WTC11 (cell line): ENCODE measurements around the gene SVEP1. TPM values are rescaled to one million over a fixed set of nuclear protein-coding genes. Genes with fewer than 3 reads are reported as not detected.

Source experiments
- ATAC-seq: fragments of 200-7000 bp; cut with Tn5 transposase; 2 replicates; pipeline ENCODE4 v1.10.0; 2021; ENCODE audit warnings: mild to moderate bottlenecking, moderate library complexity
- CTCF ChIA-PET: fragments of 300-600 bp; sonication (Branson Sonifier 250); formaldehyde crosslinking; loops from one replicate; lab custom pipeline; 2021; ENCODE audit warnings: antibody characterized with exemption; lab: Charles Lee
- POLR2A ChIA-PET: fragments of 350-600 bp; sonication (Branson Sonifier 250); formaldehyde crosslinking; loops from one replicate; lab custom pipeline; 2021; ENCODE audit warnings: antibody characterized with exemption; lab: Charles Lee
- DNase-seq: peaks from one replicate; pipeline ENCODE4 v3.0.0; 2021; ENCODE audit warnings: low spot score
- H3K27ac Mint-ChIP-seq: 2 replicates; pipeline ENCODE4 v1.8.0; 2021; ENCODE audit warnings: mixed read lengths
- H3K27me3 Mint-ChIP-seq: 2 replicates; pipeline ENCODE4 v1.8.0; 2021; ENCODE audit warnings: low read depth, mild to moderate bottlenecking, moderate library complexity, mixed read lengths
- H3K36me3 Mint-ChIP-seq: 2 replicates; pipeline ENCODE4 v1.8.0; 2021; ENCODE audit warnings: mixed read lengths
- H3K4me1 Mint-ChIP-seq: 2 replicates; pipeline ENCODE4 v1.8.0; 2022; ENCODE audit warnings: mixed read lengths
- H3K4me3 Mint-ChIP-seq: 2 replicates; pipeline ENCODE4 v1.8.0; 2021; ENCODE audit warnings: mild to moderate bottlenecking, moderate library complexity, mixed read lengths
- H3K9me3 Mint-ChIP-seq: 2 replicates; pipeline ENCODE4 v1.8.0; 2021; ENCODE audit warnings: mixed read lengths
- ATF6 ChIP-seq: sonication (generic); formaldehyde crosslinking; IDR thresholded peaks from 2 replicates; pipeline ENCODE4 v1.8.1; 2023; ENCODE audit warnings: mild to moderate bottlenecking, missing genetic modification reagents
- EMX1 ChIP-seq: fragments of 250-450 bp; sonication (Bioruptor Pico); IDR thresholded peaks from 2 replicates; pipeline ENCODE4 v1.8.0; 2021; ENCODE audit warnings: mild to moderate bottlenecking
- ERG ChIP-seq: fragments of 250-450 bp; sonication (Bioruptor Pico); IDR thresholded peaks from 2 replicates; pipeline ENCODE4 v1.8.0; 2021; ENCODE audit warnings: mild to moderate bottlenecking
- ESRRA ChIP-seq: sonication (generic); formaldehyde crosslinking; IDR thresholded peaks from 2 replicates; pipeline ENCODE4 v1.8.1; 2022; ENCODE audit warnings: mild to moderate bottlenecking, missing genetic modification reagents, borderline replicate concordance
- FOXP1 ChIP-seq: sonication (generic); formaldehyde crosslinking; IDR thresholded peaks from 2 replicates; pipeline ENCODE4 v1.8.0; 2022; ENCODE audit warnings: missing genetic modification reagents, mild to moderate bottlenecking, moderate library complexity, borderline replicate concordance
- GTF2I ChIP-seq: fragments of 250-450 bp; sonication (Bioruptor Pico); conservative IDR thresholded peaks from 2 replicates; pipeline ENCODE4 v1.4.0; 2021; ENCODE audit warnings: mild to moderate bottlenecking
- HMGA2 ChIP-seq: fragments of 250-450 bp; sonication (Bioruptor Pico); IDR thresholded peaks from 2 replicates; pipeline ENCODE4 v1.4.0; 2021; ENCODE audit warnings: mild to moderate bottlenecking, moderate library complexity
- JAZF1 ChIP-seq: fragments of 250-450 bp; sonication (Bioruptor Pico); IDR thresholded peaks from 2 replicates; pipeline ENCODE4 v1.9.0; 2021; ENCODE audit warnings: moderate library complexity, mild to moderate bottlenecking, inconsistent platforms
- JUN ChIP-seq: sonication (generic); formaldehyde crosslinking; IDR thresholded peaks from 2 replicates; pipeline ENCODE4 v1.8.0; 2023; ENCODE audit warnings: mild to moderate bottlenecking, missing genetic modification reagents
- KAT7 ChIP-seq: sonication (generic); formaldehyde crosslinking; IDR thresholded peaks from 2 replicates; pipeline ENCODE4 v1.8.1; 2023; ENCODE audit warnings: missing genetic modification reagents, mild to moderate bottlenecking, borderline replicate concordance
- NFYB ChIP-seq: sonication (generic); formaldehyde crosslinking; conservative IDR thresholded peaks from 2 replicates; pipeline ENCODE4 v1.8.0; 2022; ENCODE audit warnings: low read depth, missing genetic modification reagents
- OVOL2 ChIP-seq: fragments of 250-450 bp; sonication (Bioruptor Pico); IDR thresholded peaks from 2 replicates; pipeline ENCODE4 v1.9.0; 2021; ENCODE audit warnings: mild to moderate bottlenecking, borderline replicate concordance
- TP53 ChIP-seq: sonication (generic); formaldehyde crosslinking; IDR thresholded peaks from 2 replicates; pipeline ENCODE4 v1.8.1; 2023; ENCODE audit warnings: mild to moderate bottlenecking, missing genetic modification reagents
- ZNF121 ChIP-seq: sonication (generic); formaldehyde crosslinking; IDR thresholded peaks from 2 replicates; pipeline ENCODE4 v1.8.0; 2023; ENCODE audit warnings: missing genetic modification reagents
- ZNF232 ChIP-seq: sonication (generic); formaldehyde crosslinking; IDR thresholded peaks from 2 replicates; pipeline ENCODE4 v1.8.0; 2022; ENCODE audit warnings: mild to moderate bottlenecking, missing genetic modification reagents
- ZNF532 ChIP-seq: fragments of 250-450 bp; sonication (Bioruptor Pico); IDR thresholded peaks from 2 replicates; pipeline ENCODE4 v1.9.0; 2021; ENCODE audit warnings: mild to moderate bottlenecking, borderline replicate concordance
- total RNA-seq: library from RNA; stranded (reverse); gene quantifications from 3 replicates; pipeline ENCODE4 v1.2.3, GENCODE V29; 2021
- TF ChIP-seq, protein P1 (sequence below): sonication (generic); formaldehyde crosslinking; IDR thresholded peaks from 2 replicates; pipeline ENCODE4 v1.8.1; 2023; ENCODE audit warnings: mild to moderate bottlenecking, missing genetic modification reagents, moderate library complexity
- TF ChIP-seq, protein P2 (sequence below): sonication (generic); formaldehyde crosslinking; IDR thresholded peaks from 2 replicates; pipeline ENCODE4 v1.8.0; 2022; ENCODE audit warnings: mild to moderate bottlenecking, missing genetic modification reagents
- TF ChIP-seq, protein P3 (sequence below): sonication (generic); formaldehyde crosslinking; IDR thresholded peaks from 2 replicates; pipeline ENCODE4 v1.8.1; 2023; ENCODE audit warnings: mild to moderate bottlenecking, missing genetic modification reagents, moderate library complexity
- TF ChIP-seq, protein P4 (sequence below): sonication (generic); formaldehyde crosslinking; IDR thresholded peaks from 2 replicates; pipeline ENCODE4 v1.8.0; 2022; ENCODE audit warnings: mild to moderate bottlenecking, missing genetic modification reagents

Gene SVEP1
- total RNA-seq, 1 experiment from 2014 or later, result 0.74 TPM

- CTCF ChIA-PET, result no interaction called here
- H3K36me3 Mint-ChIP-seq, result no peaks in the 10 kb centered on the region
Measured at GRCh38 chr9:110336363-110336762, 243.2 kb downstream of the SVEP1 start.

DNA sequence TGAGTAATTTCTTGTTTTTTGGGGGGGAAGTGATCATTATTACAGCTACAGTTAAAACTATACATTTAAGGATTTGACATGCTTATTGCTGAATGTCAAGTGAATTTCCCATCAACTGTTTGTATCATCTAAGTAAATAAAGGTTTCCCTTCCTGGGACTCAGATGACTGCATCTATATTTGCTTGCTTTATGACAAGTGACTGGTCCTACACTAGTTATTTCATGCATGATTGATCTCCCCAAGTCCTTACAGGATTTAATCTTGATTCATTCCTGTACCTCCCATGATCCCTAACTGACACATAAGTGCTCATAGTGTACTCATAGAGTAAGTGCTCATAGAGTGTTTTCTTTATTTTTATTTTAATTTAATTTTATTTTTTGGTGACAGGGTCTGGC, 244.7 kb downstream of the SVEP1 start:
- Mint-ChIP-seq H3K27ac (no peak overlapping the region), H3K9me3 (peaks cover 16% of the 10 kb centered on the region), H3K27me3 (peaks cover 5% of the 10 kb centered on the region; the same call in 1 of the 2 replicates), H3K36me3 (no peaks in the 10 kb centered on the region), H3K4me3 (no peak overlapping the region), H3K4me1 (no peaks in the 10 kb centered on the region)
- DNase-seq (no peak), ATAC-seq (no peak)
- ChIA-PET CTCF (no interaction called here), POLR2A (no interaction called here)
- TF ChIP-seq ATF6 (CRISPR knock-in tag), result no peak
- TF ChIP-seq, protein P1, sequence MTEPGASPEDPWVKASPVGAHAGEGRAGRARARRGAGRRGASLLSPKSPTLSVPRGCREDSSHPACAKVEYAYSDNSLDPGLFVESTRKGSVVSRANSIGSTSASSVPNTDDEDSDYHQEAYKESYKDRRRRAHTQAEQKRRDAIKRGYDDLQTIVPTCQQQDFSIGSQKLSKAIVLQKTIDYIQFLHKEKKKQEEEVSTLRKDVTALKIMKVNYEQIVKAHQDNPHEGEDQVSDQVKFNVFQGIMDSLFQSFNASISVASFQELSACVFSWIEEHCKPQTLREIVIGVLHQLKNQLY (CRISPR knock-in tag), result no peak
- TF ChIP-seq NFYB (CRISPR knock-in tag), result no peak
- no peak for TF ChIP-seq ESRRA (CRISPR knock-in tag)
- no peak for TF ChIP-seq GTF2I (CRISPR knock-in tag)
- no peak for TF ChIP-seq JAZF1 (CRISPR knock-in tag)
- TF ChIP-seq ERG, result no peak
- no peak for TF ChIP-seq TP53 (CRISPR knock-in tag)
- TF ChIP-seq ZNF121 (CRISPR knock-in tag), result no peak
- TF ChIP-seq JUN, result no peak
- TF ChIP-seq FOXP1 (CRISPR knock-in tag), result no peak
- TF ChIP-seq OVOL2, result no peak
- TF ChIP-seq KAT7 (CRISPR knock-in tag), result no peak
- no peak for TF ChIP-seq EMX1 (CRISPR knock-in tag)
- TF ChIP-seq ZNF232 (CRISPR knock-in tag), result no peak

More at GRCh38 chr9:110336363-110336762, 243.2 kb downstream of the SVEP1 start:
- DNase-seq (no peak), ATAC-seq (no peak)
- Mint-ChIP-seq H3K9me3 (peaks cover 3% of the 10 kb centered on the region), H3K4me1 (no peaks in the 10 kb centered on the region), H3K27me3 (no peaks in the 10 kb centered on the region), H3K27ac (no peak overlapping the region), H3K4me3 (no peak overlapping the region)
- POLR2A ChIA-PET, result no interaction called here
- TF ChIP-seq HMGA2 (CRISPR knock-in tag), result no peak
- TF ChIP-seq, protein P2, sequence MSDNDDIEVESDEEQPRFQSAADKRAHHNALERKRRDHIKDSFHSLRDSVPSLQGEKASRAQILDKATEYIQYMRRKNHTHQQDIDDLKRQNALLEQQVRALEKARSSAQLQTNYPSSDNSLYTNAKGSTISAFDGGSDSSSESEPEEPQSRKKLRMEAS (CRISPR knock-in tag), result no peak
- TF ChIP-seq, protein P3, sequence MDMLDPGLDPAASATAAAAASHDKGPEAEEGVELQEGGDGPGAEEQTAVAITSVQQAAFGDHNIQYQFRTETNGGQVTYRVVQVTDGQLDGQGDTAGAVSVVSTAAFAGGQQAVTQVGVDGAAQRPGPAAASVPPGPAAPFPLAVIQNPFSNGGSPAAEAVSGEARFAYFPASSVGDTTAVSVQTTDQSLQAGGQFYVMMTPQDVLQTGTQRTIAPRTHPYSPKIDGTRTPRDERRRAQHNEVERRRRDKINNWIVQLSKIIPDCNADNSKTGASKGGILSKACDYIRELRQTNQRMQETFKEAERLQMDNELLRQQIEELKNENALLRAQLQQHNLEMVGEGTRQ (CRISPR knock-in tag), result no peak
- no peak for TF ChIP-seq ZNF532 (CRISPR knock-in tag)
- TF ChIP-seq, protein P4, sequence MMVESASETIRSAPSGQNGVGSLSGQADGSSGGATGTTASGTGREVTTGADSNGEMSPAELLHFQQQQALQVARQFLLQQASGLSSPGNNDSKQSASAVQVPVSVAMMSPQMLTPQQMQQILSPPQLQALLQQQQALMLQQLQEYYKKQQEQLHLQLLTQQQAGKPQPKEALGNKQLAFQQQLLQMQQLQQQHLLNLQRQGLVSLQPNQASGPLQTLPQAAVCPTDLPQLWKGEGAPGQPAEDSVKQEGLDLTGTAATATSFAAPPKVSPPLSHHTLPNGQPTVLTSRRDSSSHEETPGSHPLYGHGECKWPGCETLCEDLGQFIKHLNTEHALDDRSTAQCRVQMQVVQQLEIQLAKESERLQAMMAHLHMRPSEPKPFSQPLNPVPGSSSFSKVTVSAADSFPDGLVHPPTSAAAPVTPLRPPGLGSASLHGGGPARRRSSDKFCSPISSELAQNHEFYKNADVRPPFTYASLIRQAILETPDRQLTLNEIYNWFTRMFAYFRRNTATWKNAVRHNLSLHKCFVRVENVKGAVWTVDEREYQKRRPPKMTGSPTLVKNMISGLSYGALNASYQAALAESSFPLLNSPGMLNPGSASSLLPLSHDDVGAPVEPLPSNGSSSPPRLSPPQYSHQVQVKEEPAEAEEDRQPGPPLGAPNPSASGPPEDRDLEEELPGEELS (CRISPR knock-in tag), result no peak
